ENCODE data around the gene TFDP1. TPM values are rescaled to one million over a fixed set of nuclear protein-coding genes. Genes with fewer than 3 reads are reported as not detected.

The TFDP1 gene
- total and polyA plus RNA-seq, 2 donors (not counting 1 experiment from before 2014, with no cell fraction given): 44.8 to 115 TPM

DNA sequence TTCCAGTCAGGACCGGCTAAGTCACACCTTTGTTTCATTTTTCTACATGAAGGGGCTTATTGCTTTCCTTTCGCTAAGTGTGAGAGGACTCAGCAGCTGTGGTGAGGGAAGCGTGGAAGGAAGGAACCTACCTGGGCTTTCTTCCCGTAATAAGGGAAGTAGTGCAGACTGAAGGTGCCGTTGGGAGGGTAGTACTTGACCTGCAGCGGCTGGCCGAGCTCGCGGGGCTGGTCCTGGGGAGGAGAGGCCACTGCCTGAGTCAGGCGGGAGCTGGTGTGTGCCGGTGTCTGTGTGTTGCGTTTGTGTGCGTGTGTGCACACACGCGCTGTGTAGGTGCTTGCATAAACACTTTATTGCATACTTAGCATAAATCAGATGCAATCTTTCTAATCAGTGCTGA lies 65.7 kb downstream of the TFDP1 start:
- H3K27ac ChIP-seq (ENCODE audit: insufficient read depth, low read length): no peak overlapping the region
- TF ChIP-seq, protein P1, sequence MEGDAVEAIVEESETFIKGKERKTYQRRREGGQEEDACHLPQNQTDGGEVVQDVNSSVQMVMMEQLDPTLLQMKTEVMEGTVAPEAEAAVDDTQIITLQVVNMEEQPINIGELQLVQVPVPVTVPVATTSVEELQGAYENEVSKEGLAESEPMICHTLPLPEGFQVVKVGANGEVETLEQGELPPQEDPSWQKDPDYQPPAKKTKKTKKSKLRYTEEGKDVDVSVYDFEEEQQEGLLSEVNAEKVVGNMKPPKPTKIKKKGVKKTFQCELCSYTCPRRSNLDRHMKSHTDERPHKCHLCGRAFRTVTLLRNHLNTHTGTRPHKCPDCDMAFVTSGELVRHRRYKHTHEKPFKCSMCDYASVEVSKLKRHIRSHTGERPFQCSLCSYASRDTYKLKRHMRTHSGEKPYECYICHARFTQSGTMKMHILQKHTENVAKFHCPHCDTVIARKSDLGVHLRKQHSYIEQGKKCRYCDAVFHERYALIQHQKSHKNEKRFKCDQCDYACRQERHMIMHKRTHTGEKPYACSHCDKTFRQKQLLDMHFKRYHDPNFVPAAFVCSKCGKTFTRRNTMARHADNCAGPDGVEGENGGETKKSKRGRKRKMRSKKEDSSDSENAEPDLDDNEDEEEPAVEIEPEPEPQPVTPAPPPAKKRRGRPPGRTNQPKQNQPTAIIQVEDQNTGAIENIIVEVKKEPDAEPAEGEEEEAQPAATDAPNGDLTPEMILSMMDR (conservative IDR thresholded peaks at IDR 0.05 in 1 of 2, IDR thresholded peaks at IDR 0.05 in 1 of 2; ENCODE audit: low read depth in 1 of 2, low read length in 2 of 2): no peak
- TF ChIP-seq EZH2 (IDR thresholded peaks at IDR 0.05; ENCODE audit: low read length, missing control alignments): no peak
- H3K4me3 ChIP-seq (replicated peaks in 1 of 4; ENCODE audit: control extremely low read depth in 1 of 4, insufficient read depth in 1 of 4, low read depth in 3 of 4, low read length in 4 of 4): no peak overlapping the region
- H4K20me1 ChIP-seq (ENCODE audit: control insufficient read depth, extremely low read depth, insufficient read depth, low read length): no peaks in the 10 kb centered on the region
- H2AFZ ChIP-seq (ENCODE audit: low read length): no peak overlapping the region
- no peaks in the 10 kb centered on the region for H3K79me2 ChIP-seq (ENCODE audit: control insufficient read depth, insufficient read depth, low read length)
- no peak for DNase-seq (ENCODE audit: low read depth in 2 of 2)
- no peak overlapping the region for H3K4me2 ChIP-seq (ENCODE audit: extremely low read depth, insufficient read depth, low read length)
- no peaks in the 10 kb centered on the region for H3K27me3 ChIP-seq (ENCODE audit: control insufficient read depth, insufficient read depth, low read length)
- H3K4me1 ChIP-seq (ENCODE audit: control insufficient read depth, extremely low read depth, insufficient read depth, low read length): no peaks in the 10 kb centered on the region
- H3K9me3 ChIP-seq (ENCODE audit: control insufficient read depth, insufficient read depth, low read depth, low read length): no peaks in the 10 kb centered on the region
- H3K36me3 ChIP-seq (ENCODE audit: control insufficient read depth, insufficient read depth, low read length): no peaks in the 10 kb centered on the region
- H3K9ac ChIP-seq (ENCODE audit: insufficient read depth, low read length): no peak overlapping the region

DNA sequence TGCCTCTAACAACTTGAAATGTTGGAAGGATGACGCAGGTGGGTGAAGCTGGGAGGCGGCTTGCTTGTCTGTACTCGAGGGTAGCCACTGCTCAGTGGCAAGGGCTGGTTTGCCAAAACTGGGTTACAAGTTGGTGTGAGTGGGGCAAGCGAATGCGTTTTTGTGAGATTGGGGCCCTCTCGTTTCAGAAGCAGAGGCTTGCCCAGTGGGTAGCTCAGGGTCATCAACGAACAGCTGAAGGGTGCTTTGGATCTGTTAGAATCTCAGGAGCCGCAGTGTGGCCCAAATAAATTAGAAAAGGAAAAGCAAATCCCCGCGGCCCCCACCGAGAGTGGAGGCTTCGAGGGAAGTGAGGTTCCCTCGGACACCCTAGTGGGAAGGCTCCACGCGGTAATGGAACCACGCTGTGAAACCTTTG lies 66.2 kb downstream of the TFDP1 start:
- Histone ChIP-seq H3K9ac (ENCODE audit: insufficient read depth, low read length) (no peak overlapping the region), H3K4me3 (replicated peaks in 1 of 4; ENCODE audit: control extremely low read depth in 1 of 4, insufficient read depth in 1 of 4, low read depth in 3 of 4, low read length in 4 of 4) (no peak overlapping the region), H3K9me3 (ENCODE audit: control insufficient read depth, insufficient read depth, low read depth, low read length) (no peaks in the 10 kb centered on the region), H4K20me1 (ENCODE audit: control insufficient read depth, extremely low read depth, insufficient read depth, low read length) (no peaks in the 10 kb centered on the region), H3K36me3 (ENCODE audit: control insufficient read depth, insufficient read depth, low read length) (no peaks in the 10 kb centered on the region), H3K4me1 (ENCODE audit: control insufficient read depth, extremely low read depth, insufficient read depth, low read length) (no peaks in the 10 kb centered on the region), H2AFZ (ENCODE audit: low read length) (no peak overlapping the region), H3K27me3 (ENCODE audit: control insufficient read depth, insufficient read depth, low read length) (no peaks in the 10 kb centered on the region), H3K4me2 (ENCODE audit: extremely low read depth, insufficient read depth, low read length) (no peak overlapping the region), H3K79me2 (ENCODE audit: control insufficient read depth, insufficient read depth, low read length) (no peaks in the 10 kb centered on the region), H3K27ac (ENCODE audit: insufficient read depth, low read length) (no peak overlapping the region)
- no peak for DNase-seq (ENCODE audit: low read depth in 2 of 2)
- no peak for TF ChIP-seq EZH2 (IDR thresholded peaks at IDR 0.05; ENCODE audit: low read length, missing control alignments)
- TF ChIP-seq, protein P1 (conservative IDR thresholded peaks at IDR 0.05 in 1 of 2, IDR thresholded peaks at IDR 0.05 in 1 of 2; ENCODE audit: low read depth in 1 of 2, low read length in 2 of 2): no peak

DNA sequence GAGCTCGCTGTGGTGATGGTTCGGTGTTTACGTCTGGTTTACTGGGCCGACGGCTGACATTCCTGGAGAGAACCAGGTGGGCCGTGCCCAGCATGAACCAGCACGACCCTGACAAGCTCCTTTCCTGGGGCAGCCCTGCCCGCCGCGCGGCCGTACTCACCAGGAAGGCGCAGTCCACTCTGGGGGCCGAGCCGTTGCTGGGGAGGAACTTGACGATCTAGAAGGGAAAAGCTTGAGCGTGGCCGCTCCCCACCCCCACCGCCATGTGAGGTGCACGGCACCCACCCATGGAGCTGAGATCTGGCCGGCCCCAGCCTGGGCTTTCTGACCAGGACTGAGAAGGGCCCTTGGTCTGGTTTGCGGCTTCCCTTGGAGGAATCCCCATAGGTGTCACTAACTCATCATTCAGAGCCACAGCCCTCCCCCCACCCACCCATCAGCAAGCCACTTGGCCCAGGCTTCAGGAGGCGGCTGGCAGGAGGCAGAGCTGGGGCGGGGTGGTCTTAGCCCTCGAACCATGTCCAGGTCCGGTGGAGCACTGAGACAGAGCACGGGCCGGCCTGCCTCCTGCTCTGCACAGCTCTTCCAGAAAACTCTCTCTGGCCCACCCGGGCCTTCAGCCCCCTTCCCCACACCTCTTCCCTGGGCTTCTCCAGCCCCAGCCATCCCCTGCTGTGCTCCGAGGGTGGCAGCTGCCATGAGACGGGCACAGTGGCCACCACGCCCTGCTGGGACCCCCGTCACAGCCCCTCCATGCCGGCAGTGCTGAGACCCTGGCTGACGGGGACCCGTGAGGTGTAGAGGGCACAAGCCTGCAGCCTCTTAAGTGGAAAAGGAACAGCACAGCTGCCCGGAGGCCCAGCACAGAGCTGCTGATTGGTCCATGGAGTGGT lies 67.2 kb downstream of the TFDP1 start:
- H4K20me1 ChIP-seq (ENCODE audit: control insufficient read depth, extremely low read depth, insufficient read depth, low read length): no peaks in the 10 kb centered on the region
- no peaks in the 10 kb centered on the region for H3K36me3 ChIP-seq (ENCODE audit: control insufficient read depth, insufficient read depth, low read length)
- DNase-seq (ENCODE audit: low read depth in 2 of 2): no peak
- no peak overlapping the region for H3K4me3 ChIP-seq (replicated peaks in 1 of 4; ENCODE audit: control extremely low read depth in 1 of 4, insufficient read depth in 1 of 4, low read depth in 3 of 4, low read length in 4 of 4)
- H3K79me2 ChIP-seq (ENCODE audit: control insufficient read depth, insufficient read depth, low read length): no peaks in the 10 kb centered on the region
- TF ChIP-seq, protein P1 (conservative IDR thresholded peaks at IDR 0.05 in 1 of 2, IDR thresholded peaks at IDR 0.05 in 1 of 2; ENCODE audit: low read depth in 1 of 2, low read length in 2 of 2): no peak
- TF ChIP-seq EZH2 (IDR thresholded peaks at IDR 0.05; ENCODE audit: low read length, missing control alignments): no peak
- H3K4me1 ChIP-seq (ENCODE audit: control insufficient read depth, extremely low read depth, insufficient read depth, low read length): no peaks in the 10 kb centered on the region
- H3K27ac ChIP-seq (ENCODE audit: insufficient read depth, low read length): no peak overlapping the region
- no peaks in the 10 kb centered on the region for H3K9me3 ChIP-seq (ENCODE audit: control insufficient read depth, insufficient read depth, low read depth, low read length)
- H3K9ac ChIP-seq (ENCODE audit: insufficient read depth, low read length): no peak overlapping the region
- no peaks in the 10 kb centered on the region for H3K27me3 ChIP-seq (ENCODE audit: control insufficient read depth, insufficient read depth, low read length)
- H3K4me2 ChIP-seq (ENCODE audit: extremely low read depth, insufficient read depth, low read length): no peak overlapping the region
- H2AFZ ChIP-seq (ENCODE audit: low read length): no peak overlapping the region

Data from fibroblast of lung (primary cell).